Gastrocnemius medialis (tissue), 4 donors: ENCODE results near the gene CHST14. TPM values are rescaled to one million over a fixed set of nuclear protein-coding genes. Genes with fewer than 3 reads are reported as not detected.

Source experiments
- ATAC-seq, 2 donors: fragments of 150-250 bp; one replicate each; pipeline ENCODE4 v1.9.1; 2016
- DNase-seq, 2 donors: peaks; one replicate each; pipeline ENCODE4 v3.0.0-alpha.2; 2019
- H3K27ac ChIP-seq, 4 donors: fragments of 200-600 bp; sonication (generic); 1 replicate in 1 of 4; 2 replicates in 3 of 4; pipeline ENCODE4 v1.5.1; 2016 to 2018; ENCODE audit warnings: mild to moderate bottlenecking in 2 of 4, moderate library complexity in 1 of 4
- H3K27me3 ChIP-seq, 3 donors: fragments of 200-600 bp; sonication (generic) in 2 of 3; 1 replicate in 1 of 3; 2 replicates in 2 of 3; pipeline versions ENCODE4 v1.5.1 to v1.6.0; 2016 to 2019; ENCODE audit warnings: mild to moderate bottlenecking in 1 of 3, moderate library complexity in 1 of 3
- H3K36me3 ChIP-seq, 2 donors: fragments of 200-600 bp; sonication (generic) in 1 of 2; one replicate each; pipeline ENCODE4 v1.5.1; 2017 to 2018
- H3K4me1 ChIP-seq, 2 donors: fragments of 200-600 bp; sonication (generic) in 1 of 2; one replicate each; pipeline ENCODE4 v1.5.1; 2016 to 2017; ENCODE audit warnings: mild to moderate bottlenecking in 2 of 2
- H3K4me3 ChIP-seq, 4 donors: fragments of 200-600 bp; sonication (generic) in 3 of 4; 1 replicate in 1 of 4; 2 replicates in 3 of 4; pipeline ENCODE4 v1.5.1; 2016 to 2019; ENCODE audit warnings: mild to moderate bottlenecking in 2 of 4
- H3K9me3 ChIP-seq, 3 donors: fragments of 200-600 bp; sonication (generic) in 2 of 3; 1 replicate in 1 of 3; 2 replicates in 2 of 3; pipeline ENCODE4 v1.5.1; 2016 to 2019
- POLR2A ChIP-seq, 2 donors: fragments of 450-650 bp; IDR thresholded peaks; one replicate each; pipeline ENCODE4 v1.6.1; 2017; ENCODE audit warnings: antibody characterized with exemption in 2 of 2, mild to moderate bottlenecking in 2 of 2, moderate library complexity in 2 of 2
- in situ Hi-C, 4 donors: fragments of 200-750 bp; cut with MboI; loops; one replicate each; pipeline versions ENCODE4 v1.15.0 to v1.8.0; 2017; ENCODE audit warnings: low sequenced_read_pairs in 4 of 4
- intact Hi-C: fragments of 100-400 bp; cut with DNase I; formaldehyde crosslinking; loops from one replicate; pipeline ENCODE4 v1.15.1; 2023; ENCODE audit warnings: low total_unique reads
- total RNA-seq, 4 donors: library from RNA; depleted of rRNA; stranded (reverse); fragments of >200 nt; gene quantifications; one replicate each; pipeline versions ENCODE4 v1.1.0 to v1.2.3, GENCODE V29; 2016
- TF ChIP-seq, protein P1 (sequence below), 5 experiments: fragments of 450-650 bp in 3 of 5; fragments of 200-600 bp in 2 of 5; sonication (generic) in 2 of 5; IDR thresholded peaks in 4 of 5; conservative IDR thresholded peaks in 1 of 5; 1 replicate in 4 of 5; 2 replicates in 1 of 5; pipeline ENCODE4 v1.5.1; 2016 to 2019; ENCODE audit warnings: antibody characterized with exemption in 5 of 5, mild to moderate bottlenecking in 3 of 5, moderate library complexity in 3 of 5

Gene CHST14
- total RNA-seq, 4 donors from 2014 or later, result 3.0 to 5.2 (median 3.9) TPM

DNA sequence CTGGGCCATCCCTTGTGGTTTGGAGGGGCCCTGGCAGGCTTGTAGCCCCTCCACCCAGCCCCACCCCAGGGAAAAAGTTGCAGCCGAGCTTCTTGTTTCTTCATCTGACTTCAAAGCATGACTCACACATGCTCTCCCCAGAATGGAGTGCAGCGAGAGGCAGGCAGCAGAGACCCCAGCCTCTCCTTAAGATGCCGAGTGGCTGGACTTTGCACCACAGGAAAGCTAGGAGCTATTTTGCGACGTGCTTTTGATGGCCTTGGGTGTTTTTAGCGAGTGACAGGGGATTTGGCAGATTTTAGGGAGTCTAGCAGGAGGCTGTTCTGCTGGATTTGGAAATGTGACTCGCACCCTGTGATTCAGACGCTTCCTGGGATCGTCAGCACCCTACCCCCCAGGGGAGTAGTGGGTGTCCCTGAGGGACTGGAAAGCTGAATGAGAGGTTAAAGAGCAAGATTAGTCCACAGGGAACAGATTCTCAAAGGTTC, 15.8 kb upstream of the CHST14 start:
- DNase-seq (no peak), ATAC-seq (no peak)
- intact Hi-C loops (no loop called here), in situ Hi-C loops (no loop called here)
- Histone ChIP-seq H3K27me3 (no peaks in the 10 kb centered on the region), H3K27ac (no peak overlapping the region), H3K4me1 (peaks cover 3 to 5% of the 10 kb centered on the region in 2 donors), H3K9me3 (no peaks in the 10 kb centered on the region), H3K4me3 (no peak overlapping the region), H3K36me3 (peaks cover 0 to 9% of the 10 kb centered on the region in 2 donors)
- TF ChIP-seq, protein P1, sequence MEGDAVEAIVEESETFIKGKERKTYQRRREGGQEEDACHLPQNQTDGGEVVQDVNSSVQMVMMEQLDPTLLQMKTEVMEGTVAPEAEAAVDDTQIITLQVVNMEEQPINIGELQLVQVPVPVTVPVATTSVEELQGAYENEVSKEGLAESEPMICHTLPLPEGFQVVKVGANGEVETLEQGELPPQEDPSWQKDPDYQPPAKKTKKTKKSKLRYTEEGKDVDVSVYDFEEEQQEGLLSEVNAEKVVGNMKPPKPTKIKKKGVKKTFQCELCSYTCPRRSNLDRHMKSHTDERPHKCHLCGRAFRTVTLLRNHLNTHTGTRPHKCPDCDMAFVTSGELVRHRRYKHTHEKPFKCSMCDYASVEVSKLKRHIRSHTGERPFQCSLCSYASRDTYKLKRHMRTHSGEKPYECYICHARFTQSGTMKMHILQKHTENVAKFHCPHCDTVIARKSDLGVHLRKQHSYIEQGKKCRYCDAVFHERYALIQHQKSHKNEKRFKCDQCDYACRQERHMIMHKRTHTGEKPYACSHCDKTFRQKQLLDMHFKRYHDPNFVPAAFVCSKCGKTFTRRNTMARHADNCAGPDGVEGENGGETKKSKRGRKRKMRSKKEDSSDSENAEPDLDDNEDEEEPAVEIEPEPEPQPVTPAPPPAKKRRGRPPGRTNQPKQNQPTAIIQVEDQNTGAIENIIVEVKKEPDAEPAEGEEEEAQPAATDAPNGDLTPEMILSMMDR (IDR thresholded peaks at IDR 0.05 in 4 of 5, conservative IDR thresholded peaks at IDR 0.05 in 1 of 5), result no peak
- no peak for TF ChIP-seq POLR2A (IDR thresholded peaks at IDR 0.05)

GRCh38 chr15:40456299-40456712, 14.5 kb upstream of the CHST14 start:
- Histone ChIP-seq H3K4me3 (no peak overlapping the region), H3K27me3 (no peaks in the 10 kb centered on the region), H3K27ac (no peak overlapping the region), H3K9me3 (no peaks in the 10 kb centered on the region), H3K4me1 (peaks cover 3 to 5% of the 10 kb centered on the region in 2 donors), H3K36me3 (peaks cover 0 to 9% of the 10 kb centered on the region in 2 donors)
- ATAC-seq (no peak), DNase-seq (no peak)
- TF ChIP-seq, protein P1 (IDR thresholded peaks at IDR 0.05 in 4 of 5, conservative IDR thresholded peaks at IDR 0.05 in 1 of 5), result no peak
- no peak for TF ChIP-seq POLR2A (IDR thresholded peaks at IDR 0.05)
- intact Hi-C loops (no loop called here), in situ Hi-C loops (no loop called here)

DNA sequence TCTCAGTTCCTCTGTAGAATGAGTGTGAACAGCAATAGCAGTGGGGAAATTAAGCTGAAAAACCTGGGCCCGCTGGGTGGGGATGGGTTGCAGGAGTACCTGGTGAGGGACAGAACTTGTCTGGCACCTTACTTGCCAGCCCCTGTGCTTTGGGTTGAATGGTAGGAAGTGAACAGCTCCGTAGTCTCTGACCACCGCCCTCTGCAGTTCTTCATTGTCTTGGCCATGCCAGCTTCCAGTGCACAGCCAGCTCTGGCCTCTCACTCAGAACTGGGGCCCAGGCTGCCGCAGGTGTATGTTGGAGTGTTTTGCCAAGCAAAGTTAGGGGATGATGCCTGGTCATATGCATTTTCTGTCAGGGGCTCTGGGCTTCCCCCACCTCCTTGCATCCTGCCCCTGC, 14.0 kb upstream of the CHST14 start:
- no peak for TF ChIP-seq POLR2A (IDR thresholded peaks at IDR 0.05)
- TF ChIP-seq, protein P1 (IDR thresholded peaks at IDR 0.05 in 4 of 5, conservative IDR thresholded peaks at IDR 0.05 in 1 of 5), result no peak
- Histone ChIP-seq H3K4me1 (peaks cover 3 to 5% of the 10 kb centered on the region in 2 donors), H3K36me3 (peaks cover 0 to 9% of the 10 kb centered on the region in 2 donors), H3K27ac (no peak overlapping the region), H3K9me3 (no peaks in the 10 kb centered on the region), H3K4me3 (no peak overlapping the region), H3K27me3 (no peaks in the 10 kb centered on the region)
- intact Hi-C loops (no loop called here), in situ Hi-C loops (no loop called here)
- no peak for ATAC-seq
- DNase-seq, result no peak

DNA sequence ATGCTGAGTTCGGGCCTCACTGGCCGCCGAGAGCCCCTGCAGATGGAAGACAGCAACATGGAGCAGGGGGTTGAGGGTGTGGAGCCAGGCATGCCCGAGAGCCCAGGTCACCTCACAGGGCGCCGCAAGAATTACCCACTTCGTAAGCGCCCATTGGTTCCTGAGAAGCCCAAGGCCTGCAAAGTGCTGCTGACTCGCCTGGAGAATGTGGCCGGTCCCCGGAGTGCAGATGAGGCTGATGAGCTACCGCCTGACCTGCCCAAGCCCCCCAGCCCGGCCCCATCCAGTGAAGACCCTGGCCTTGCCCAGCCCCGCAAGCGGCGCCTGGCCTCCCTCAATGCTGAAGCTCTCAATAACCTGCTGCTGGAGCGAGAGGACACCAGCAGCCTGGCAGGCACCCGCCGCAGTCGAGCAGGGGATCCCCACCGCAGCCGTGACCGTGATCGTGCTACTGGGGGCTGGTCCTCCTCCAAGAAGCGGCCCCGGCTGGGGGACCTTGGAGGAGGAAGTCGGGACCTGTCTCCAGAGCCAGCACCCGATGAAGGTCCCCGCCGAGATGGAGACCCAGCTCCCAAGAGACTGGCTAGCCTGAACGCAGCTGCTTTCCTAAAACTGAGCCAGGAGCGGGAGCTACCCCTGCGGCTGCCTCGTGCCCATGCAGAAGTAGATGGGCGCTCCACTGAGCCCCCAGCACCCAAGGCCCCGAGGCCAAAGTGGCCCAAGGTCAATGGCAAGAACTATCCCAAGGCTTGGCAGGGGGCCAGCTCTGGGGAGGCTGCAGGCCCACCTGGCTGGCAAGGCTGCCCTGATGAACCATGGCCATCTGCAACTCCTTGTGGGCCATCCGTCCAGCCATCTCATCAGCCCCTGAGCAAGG, 12.1 kb upstream of the CHST14 start:
- Histone ChIP-seq H3K36me3 (peaks cover 0 to 21% of the 10 kb centered on the region in 2 donors), H3K9me3 (no peaks in the 10 kb centered on the region), H3K4me3 (no peak overlapping the region), H3K4me1 (peaks cover 2 to 3% of the 10 kb centered on the region in 2 donors), H3K27me3 (no peaks in the 10 kb centered on the region), H3K27ac (no peak overlapping the region)
- intact Hi-C loops (no loop called here), in situ Hi-C loops (no loop called here)
- DNase-seq (no peak), ATAC-seq (no peak)
- TF ChIP-seq POLR2A (IDR thresholded peaks at IDR 0.05), result no peak
- TF ChIP-seq, protein P1 (IDR thresholded peaks at IDR 0.05 in 4 of 5, conservative IDR thresholded peaks at IDR 0.05 in 1 of 5), result no peak
